ENCODE results near the gene GRIN2C. TPM values are rescaled to one million over a fixed set of nuclear protein-coding genes. Genes with fewer than 3 reads are reported as not detected.

GRIN2C gene
- total RNA-seq, 1 experiment from 2014 or later, result 0.44 TPM

- H2AK5ac ChIP-seq (ENCODE audit: insufficient read length, low read length), result no peak overlapping the region
- no peaks in the 10 kb centered on the region for H4K20me1 ChIP-seq (ENCODE audit: control insufficient read depth, insufficient read depth, insufficient read length)
- Mint-ChIP-seq H3K4me3 (no peak overlapping the region; a peak in 1 of 5 replicates), H3K27ac (no peak overlapping the region; a peak in 1 of 7 replicates), H3K36me3 (ENCODE audit: insufficient read depth in 1 of 3, low read depth in 3 of 3) (peaks cover 1 to 7% (median 4%) of the 10 kb centered on the region in 3 experiments; a peak in 4 of 7 replicates), H3K27me3 (ENCODE audit: low read depth) (peaks cover 7% of the 10 kb centered on the region), H3K9me3 (no peaks in the 10 kb centered on the region), H3K4me1 (peaks cover 8 to 14% of the 10 kb centered on the region in 2 experiments)
- H2BK120ac ChIP-seq (ENCODE audit: low read depth, low read length, poor library complexity, severe bottlenecking), result no peak overlapping the region
- H4K5ac ChIP-seq (ENCODE audit: insufficient read length, low read depth, low read length), result no peak overlapping the region
- H2BK12ac ChIP-seq (ENCODE audit: insufficient read length, low read depth, low read length), result no peak overlapping the region
- no peak overlapping the region for H3K27ac ChIP-seq (ENCODE audit: insufficient read length, low read depth, low read length)
- H3K79me2 ChIP-seq (ENCODE audit: insufficient read depth, low read length), result no peaks in the 10 kb centered on the region
- no peak overlapping the region for H3K18ac ChIP-seq (ENCODE audit: insufficient read length, low read depth, low read length)
- no peak overlapping the region for H3K4me2 ChIP-seq (ENCODE audit: insufficient read depth, insufficient read length, low read length)
- H4K91ac ChIP-seq (ENCODE audit: insufficient read length, low read depth, low read length), result no peak overlapping the region
- TF ChIP-seq CTCF (conservative IDR thresholded peaks at IDR 0.05), result no peak
- no CpG with 5 or more reads among the region's 7 CpGs for WGBS (ENCODE audit: extremely low coverage, insufficient read length, low lambda C conversion rate)
- no peak overlapping the region for H3K9ac ChIP-seq (ENCODE audit: extremely low read depth, insufficient read length, low read length)
- no peak overlapping the region for H4K8ac ChIP-seq (replicated peaks; ENCODE audit: insufficient read length, low read depth, low read length)
- H2BK5ac ChIP-seq (ENCODE audit: insufficient read length, low read length), result no peak overlapping the region
- H3T11ph ChIP-seq (ENCODE audit: low read length), result no peak overlapping the region
- no peak overlapping the region for H3K4ac ChIP-seq (ENCODE audit: low read depth, low read length)
- H3K56ac ChIP-seq (ENCODE audit: insufficient read length, low read depth, low read length), result no peak overlapping the region
- H3K27me3 ChIP-seq (ENCODE audit: insufficient read depth, low read length), result no peaks in the 10 kb centered on the region
- H3K79me1 ChIP-seq (ENCODE audit: insufficient read depth, low read depth, low read length, poor library complexity, severe bottlenecking), result no peaks in the 10 kb centered on the region
- DNase-seq, result no peak
- H2BK20ac ChIP-seq (ENCODE audit: low read depth, low read length, poor library complexity, severe bottlenecking), result no peak overlapping the region
- H2BK15ac ChIP-seq (ENCODE audit: low read depth, low read length), result no peak overlapping the region
- no peak overlapping the region for H3K23ac ChIP-seq (ENCODE audit: insufficient read length, low read depth, low read length)
- H3K23me2 ChIP-seq (ENCODE audit: insufficient read length, low read depth, low read length, poor library complexity, severe bottlenecking), result no peaks in the 10 kb centered on the region
- no peak overlapping the region; the same call in 1 of the 2 replicates for H3K14ac ChIP-seq (ENCODE audit: insufficient read depth, low read length)
- no peaks in the 10 kb centered on the region for H3K9me3 ChIP-seq (ENCODE audit: control insufficient read depth, low read depth, low read length)
- no peak overlapping the region for H2AFZ ChIP-seq (ENCODE audit: low read length)
- H3K4me1 ChIP-seq (ENCODE audit: insufficient read depth, low read length), result no peaks in the 10 kb centered on the region
These were observed 44.6 kb downstream of the GRIN2C start for GRCh38 chr17:74815067-74815466.

Data from H9 (cell line).